Hematopoietic multipotent progenitor cell treated with erythropoietin and hydrocortisone succinate and interleukin-3 and kit ligand, for 15 days (in vitro differentiated cells): ENCODE results near the gene RBM19.

Experiments used
- DNase-seq: peaks from one replicate; pipeline ENCODE4 v3.0.0-alpha.2; 2015; ENCODE audit warnings: low spot score

The RBM19 gene

DNA sequence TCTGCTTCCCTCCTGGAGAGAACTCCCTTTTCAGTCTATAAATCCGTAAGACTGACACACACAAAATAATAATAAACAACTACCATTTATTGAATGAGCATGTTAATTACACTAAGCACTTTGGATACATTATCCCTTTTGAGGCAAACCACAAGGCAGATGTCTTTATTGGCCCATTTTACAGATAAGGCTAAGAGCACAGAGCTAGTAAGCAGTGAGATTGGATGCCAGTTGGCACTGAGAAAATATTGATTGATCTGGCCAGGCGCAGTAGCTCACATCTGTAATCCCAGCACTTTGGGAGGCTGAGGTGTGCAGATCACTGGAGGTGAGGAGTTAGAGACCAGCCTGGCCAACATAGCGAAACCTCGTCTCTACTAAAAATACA, 21.9 kb upstream of the RBM19 start:
- DNase-seq = no peak

DNA sequence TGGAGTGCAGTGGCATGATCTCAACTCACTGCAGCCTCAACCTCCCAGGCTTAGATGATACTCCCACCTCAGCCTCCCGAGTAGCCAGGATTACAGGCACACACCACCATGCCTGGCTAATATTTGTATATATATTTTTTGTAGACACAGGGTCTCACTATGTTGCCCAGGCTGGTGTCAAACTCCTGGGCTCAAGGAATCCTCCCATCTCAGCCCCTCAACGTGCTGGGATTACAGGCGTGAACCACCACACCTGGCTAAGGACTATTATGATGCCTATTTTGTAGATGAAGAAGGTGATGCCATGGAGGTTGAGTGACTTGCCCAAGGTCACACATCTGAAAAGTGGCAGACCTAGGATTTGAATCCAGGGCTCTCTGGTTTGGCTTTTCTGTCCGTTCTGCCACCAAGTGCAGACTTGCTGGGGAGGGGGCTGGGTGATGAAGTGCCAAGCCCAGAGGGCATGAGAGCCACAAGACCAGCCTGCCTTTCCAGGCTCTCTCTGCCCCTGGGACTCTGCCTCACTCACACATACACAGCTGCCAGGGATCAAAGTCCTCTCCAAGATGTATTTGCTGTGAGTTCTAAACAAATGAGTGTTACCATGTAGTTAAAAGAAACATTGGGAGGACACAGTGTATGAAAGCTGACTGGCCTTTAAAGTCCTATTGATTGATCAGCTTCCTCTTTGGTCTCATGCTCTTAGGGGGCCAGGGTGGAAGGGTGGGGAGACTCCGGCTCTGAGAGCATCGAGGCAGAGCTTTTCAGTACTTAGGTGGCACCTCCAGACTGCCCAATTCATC, 21.3 kb upstream of the RBM19 start:
- DNase-seq = no peak

DNA sequence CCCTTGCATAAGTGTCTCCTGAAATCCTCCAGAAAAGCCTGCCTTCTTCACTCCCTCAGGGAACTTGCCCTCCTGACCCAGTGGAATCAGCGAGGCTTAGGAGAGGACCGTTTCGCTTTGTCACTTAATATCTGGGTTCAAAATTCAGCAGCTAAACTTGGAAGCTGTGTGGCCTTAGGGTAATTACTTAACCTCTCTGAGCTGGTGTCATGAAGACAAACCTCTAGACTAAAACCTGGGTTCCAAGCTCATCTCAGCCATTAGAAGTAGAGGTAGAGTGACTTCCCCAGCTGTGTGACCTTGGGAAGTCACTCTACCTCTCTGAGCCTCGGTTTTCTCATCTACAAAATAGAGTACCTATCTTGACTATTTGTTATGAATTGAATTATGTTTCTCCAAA, 18.3 kb upstream of the RBM19 start:
- DNase-seq = no peak

DNA sequence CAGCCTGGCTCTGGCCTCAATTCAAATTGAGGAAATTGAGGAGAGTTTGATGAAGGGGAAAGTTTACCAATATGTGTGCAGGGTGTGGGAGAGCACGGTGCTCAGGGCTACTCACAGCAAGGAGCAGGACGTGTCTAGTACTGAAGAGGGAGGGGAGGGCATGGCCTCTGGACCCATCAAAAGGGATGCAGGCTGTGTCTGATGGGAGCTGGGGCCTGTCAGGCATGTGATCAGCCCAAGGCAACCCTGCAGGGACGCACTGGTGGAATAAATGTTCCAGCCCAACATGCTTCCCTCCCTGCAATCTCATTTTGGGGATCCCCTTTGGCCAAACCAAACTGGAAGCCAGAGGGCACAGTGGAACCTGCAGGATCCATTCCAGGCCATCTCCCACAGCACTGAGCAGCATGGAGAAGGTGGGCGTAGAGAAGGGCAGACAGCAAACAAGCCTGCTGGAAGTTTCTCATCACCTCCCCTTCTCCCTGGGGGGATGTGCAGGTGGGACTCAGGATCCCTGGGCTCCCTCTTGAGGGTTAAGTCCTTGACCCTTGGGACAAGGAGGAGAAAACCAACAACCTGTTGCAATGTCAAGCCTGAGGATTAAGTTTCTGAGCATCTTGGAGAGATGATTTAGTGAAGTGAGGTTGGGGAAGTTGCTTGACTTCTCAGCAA, 17.8 kb upstream of the RBM19 start:
- DNase-seq = no peak

DNA sequence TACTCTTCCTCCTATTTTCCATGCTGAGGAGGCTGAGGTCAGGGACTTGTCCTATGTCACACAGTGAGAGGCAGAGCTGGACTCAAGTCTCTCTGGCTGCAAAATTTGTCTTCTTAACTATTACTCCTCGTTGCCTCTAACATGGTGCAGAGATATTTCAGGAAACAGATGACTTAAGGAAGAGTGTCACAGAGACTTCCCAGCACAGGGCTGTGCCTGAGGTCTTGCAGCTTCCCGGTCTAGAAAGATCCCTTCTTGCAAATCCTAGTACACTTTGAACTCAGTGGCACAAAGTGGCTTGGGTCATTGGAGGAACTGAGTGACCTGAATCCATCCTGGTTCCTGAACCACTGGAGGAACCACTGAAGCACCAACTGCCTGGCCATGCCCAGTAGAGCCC, 17.1 kb upstream of the RBM19 start:
- no peak for DNase-seq

DNA sequence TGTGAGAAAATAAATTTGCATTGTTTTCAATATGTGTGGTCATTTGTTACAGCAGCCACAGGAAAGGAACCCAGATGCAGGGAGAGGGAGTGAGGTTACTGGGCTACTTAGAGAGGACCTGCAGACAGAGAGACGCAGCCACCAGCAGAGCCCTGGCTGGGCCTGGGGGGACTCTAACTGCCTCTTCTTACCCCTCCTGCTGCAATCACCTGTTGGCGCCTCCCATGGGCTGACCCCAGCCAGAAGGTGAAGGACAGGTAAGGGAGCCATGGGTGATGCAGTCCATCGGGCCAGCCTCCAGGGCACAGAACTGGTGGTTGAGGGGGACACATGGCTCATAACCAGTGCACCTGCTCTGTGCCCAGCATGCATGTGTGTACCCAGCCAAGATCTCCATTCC, 15.8 kb upstream of the RBM19 start:
- DNase-seq = no peak

DNA sequence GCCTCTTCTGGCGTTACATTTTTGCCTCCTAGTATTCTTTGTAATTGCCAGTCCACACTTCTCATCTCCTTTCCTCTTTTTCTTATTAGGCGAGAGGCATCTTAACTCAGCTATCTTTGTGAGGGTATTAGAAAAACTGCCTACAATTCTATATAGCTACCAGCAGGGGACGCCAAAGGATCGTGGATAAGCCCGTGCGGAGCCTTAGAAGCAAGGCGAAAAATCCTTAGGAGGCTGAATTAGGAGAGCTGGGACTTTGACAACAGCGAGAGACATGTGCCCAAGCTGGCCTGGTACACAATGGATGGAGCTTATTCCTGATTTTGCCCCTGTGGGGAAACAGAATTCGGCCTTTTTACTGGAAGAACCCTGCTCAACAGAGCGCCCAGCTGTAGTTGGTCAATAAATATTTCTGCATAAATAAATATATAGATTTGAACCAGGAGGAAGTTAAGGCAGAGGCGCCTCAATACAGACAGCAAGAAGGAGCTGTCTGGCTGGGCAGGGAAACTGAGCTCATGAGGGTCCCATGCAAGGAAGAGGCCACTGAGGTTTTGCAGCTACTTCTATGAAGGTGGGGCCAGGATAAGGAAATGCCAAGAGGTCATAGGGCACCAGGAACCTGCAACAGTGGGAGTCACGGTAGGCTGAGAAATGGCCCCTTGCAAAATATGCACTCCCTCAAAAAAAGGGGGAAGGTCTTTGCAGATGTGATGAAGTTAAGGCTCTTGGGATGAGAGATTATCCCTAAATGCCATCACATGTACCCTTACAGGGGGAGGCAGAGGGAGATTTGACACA, 14.6 kb upstream of the RBM19 start:
- peak; percentile 66 for DNase-seq

DNA sequence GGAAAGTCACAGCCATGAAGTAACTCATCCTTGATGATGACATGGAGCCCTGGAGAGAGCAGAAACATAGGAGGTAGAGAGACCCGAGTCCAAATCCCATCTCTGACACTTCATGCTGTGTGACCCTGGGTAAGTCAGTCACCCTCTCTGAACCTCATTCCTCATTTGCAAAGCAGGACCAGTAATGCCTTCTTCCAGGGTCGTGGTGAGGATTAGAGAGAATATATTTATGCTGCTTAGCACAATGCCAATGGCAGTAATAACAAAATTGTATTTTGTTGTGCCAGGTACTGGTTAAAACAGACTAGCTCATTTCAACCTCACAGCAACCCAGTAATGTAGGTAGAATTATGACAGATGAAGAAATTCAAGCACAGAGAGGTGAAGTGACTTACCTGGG, 13.9 kb upstream of the RBM19 start:
- DNase-seq = no peak

DNA sequence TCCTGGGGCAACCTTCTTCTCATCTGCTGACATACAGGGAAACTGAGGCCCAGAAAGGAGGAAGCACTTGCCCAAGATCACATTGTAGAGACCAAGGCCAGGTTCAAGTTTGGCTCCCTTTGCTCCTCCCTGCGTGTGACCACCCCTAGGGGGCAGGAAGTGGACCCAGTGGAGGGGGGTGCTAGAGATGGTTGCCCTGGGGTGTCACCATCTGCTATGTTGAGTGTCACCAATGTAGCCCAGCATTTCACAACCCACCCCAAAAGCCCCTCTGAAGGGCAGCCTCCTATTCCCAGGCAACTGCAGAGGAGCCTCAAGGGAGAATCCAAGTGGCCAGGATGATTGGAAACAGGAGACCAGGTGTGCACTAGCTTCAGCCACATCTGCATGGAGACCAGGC, 12.0 kb upstream of the RBM19 start:
- DNase-seq = no peak

DNA sequence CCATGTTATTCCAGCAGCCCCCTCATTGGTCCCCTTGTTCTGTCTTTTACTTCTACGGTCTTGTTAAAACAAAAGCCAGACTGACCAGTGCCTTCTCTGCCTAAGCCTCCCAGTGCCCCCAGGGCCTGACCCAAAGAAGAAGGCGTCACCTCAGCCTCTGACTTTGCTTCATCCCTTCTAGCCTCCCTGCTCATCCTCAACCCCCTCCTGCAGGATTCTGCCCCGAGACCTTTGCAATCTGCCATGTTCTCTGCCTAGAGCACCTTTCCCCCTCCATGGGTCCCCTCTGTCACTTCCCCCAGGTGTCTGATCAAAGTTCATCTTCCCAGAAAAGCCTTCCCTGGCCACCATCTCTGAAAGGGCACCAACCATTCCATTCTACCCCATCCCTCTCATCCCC, 7.9 kb upstream of the RBM19 start:
- DNase-seq = no peak

DNA sequence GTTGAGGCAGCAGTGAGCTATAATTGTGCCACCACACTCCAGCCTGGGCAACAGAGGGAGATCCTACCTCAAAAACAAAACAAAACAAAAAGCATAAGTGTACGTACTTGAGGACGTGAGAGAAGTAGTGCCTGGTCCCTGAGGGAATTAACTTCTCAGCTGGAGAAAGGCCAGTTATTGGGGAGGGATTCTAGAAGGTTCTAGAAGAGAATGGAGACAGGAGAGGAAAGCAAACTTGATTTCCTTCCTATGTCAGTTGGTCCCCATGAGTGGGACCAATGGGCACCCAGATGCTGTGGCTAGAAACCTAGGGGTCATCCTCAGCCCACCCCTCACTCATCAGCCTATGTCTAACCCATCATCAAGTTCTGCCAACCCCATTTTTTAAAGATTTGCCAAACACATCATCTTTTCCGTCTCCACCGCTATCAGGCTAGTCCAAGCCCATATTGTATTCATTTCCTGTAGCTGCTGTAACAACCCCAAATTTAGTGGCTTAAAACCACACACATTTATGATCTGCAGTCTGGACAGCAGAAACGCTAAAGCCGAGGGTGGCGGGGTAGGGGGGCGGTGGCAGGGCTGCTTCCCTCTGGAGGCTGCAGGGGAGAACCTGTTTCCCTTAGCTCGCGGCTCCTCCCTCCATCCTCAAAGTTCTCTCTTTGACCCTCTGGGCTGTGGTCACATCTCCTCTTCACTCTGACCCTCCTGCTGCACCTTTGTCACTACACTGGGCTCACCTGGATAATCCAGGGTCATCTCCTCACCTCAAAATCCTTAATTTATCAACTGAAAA, 7.2 kb upstream of the RBM19 start:
- DNase-seq = no peak

DNA sequence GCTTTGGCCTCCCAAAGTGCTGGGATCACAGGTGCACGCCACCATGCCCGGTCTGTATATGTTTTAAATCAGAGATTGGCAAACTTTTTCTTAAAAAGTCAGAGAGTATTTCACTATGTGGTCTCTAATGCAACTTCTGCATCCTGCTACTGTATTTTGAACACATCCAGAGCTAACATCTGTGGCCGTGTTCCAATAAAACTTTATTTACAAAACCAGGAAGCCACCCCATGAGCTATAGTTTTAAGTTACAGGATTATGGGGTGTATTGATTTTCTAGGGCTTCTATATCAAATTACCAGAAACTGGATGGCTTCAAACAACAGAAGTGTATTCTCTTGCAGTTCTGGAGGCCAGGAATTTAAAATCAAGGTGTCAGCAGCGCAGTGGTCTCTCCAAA, 5.3 kb upstream of the RBM19 start:
- DNase-seq = no peak

DNA sequence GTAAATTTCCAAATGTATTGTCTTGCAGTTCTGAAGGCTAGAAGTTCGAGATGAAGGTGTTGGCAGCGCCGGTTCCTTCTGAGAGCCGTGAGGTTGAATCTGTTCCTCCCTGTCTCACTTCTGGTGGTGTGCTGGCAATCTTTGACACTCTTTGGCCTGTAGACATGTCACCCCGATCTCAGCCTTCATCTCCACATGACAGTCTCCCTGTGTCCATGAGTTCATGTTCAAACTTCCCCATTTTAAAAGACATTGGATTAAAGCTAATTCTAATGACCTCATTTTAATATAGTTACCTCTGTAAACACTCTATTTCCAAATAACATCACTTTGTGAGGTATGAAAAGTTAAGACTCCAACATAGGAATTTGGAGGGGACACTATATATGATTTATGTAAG, 4.1 kb upstream of the RBM19 start:
- DNase-seq = no peak

DNA sequence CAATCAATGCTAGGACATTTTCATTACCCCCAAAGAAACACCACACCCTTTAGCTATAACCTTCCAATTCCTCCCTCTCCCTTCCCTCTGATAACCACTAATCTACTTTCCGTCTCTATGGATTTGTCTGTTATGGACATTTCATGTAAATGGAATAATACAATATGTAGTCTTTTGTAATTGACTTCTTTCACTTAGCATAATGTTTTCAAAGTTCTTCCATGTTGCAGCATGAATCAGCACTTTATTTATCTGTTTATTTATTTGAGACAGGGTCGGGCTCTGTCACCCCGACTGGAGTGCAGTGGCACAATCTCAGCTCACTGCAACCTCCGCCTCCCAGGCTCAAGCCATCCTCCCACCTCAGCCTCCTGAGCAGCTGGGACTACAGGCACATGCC, 1.2 kb upstream of the RBM19 start:
- DNase-seq = peak; percentile 12

DNA sequence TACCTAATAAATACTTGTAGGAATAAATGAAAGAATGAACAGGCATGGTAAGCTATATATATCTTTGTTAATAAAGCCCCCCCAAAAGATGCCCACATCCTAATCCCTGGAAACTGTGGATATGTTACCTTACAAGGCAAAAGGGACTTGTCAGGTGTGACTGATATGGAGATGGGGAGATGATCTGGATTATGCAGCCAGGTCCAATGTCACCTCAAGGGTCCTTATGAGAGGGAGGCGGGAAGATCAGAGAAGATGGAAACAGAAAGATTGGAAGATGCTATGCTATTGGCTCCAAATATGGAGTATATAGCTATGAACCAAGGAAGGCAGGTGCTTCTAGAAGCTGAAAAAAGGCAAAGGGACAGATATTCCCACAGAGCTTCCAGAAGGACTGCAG, 3.4 kb downstream of the RBM19 start:
- DNase-seq = no peak

DNA sequence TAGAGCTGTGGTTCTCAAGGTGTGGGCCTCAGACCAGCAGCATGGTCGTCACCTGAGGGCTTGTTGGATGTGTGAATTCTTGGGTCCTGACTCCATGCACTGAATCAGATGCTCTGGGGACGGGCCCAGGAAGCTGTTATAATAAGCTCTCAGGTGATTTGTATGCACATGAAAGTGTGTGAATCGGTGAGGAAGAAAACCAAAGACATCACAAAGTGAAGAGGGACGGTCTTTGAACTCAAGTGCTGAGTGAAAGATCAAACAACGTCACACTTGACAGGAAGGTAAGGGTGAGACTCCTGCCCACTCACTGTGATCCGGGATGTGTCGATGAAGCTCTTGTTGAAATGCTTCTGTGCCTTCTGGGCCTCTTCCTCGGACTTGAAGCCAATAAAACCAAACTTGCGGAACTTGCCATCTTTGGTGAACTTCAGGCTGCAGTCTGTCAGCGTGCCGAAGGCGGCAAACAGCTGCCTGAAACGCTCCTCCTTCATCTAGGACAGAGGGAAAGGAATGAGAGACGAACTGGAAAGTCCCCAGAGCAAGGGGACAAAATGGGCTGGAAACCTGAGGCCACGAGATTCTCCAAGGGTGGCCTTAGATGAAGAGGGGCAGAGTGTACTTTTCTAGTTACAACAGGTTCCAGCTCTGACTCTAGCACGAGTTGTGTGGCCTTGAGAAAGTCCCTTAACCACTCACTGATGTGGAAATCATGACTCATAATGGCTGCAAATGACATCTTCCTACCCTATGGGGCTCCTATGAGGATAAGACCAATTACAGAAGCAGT, 4.0 kb downstream of the RBM19 start:
- DNase-seq = no peak

DNA sequence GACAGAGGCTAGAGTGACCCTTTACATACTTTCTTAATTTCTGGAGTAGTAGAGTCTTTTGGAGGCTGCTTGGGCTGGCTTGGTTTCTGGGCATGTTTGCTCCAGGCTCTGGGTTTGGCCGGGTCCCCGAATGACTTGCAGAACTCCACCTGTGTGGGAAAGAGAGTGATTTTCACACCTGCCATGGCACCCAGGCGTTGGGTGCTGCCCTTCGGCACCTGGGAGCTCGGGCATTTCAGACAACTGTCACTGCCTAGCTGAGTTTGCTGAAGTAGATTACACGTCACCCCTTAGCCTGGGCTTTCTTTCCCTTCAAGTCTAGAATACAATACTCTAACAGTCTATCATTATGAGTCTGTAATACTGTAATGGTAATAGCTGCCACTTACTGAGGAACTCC, 6.1 kb downstream of the RBM19 start:
- DNase-seq = no peak

DNA sequence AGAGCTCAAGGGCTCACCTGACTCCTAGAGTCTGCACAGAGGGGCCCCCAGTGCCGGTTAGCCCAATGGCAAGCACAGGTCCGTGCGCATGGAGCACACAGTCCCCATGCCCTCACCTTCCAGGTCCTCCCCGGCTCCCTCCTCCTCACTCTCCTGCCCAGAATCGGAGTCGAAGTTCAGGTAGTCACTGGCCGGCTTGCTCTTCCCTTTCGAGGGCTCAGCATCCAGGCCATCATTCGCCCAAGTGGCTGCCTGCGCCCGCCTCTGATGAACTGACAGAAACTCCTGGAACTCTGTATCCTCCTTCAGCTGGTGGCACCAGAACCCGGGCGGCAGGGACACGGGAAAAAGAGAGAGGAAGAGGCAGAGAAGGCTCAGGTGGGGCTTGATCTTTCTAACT, 7.0 kb downstream of the RBM19 start:
- DNase-seq = no peak

DNA sequence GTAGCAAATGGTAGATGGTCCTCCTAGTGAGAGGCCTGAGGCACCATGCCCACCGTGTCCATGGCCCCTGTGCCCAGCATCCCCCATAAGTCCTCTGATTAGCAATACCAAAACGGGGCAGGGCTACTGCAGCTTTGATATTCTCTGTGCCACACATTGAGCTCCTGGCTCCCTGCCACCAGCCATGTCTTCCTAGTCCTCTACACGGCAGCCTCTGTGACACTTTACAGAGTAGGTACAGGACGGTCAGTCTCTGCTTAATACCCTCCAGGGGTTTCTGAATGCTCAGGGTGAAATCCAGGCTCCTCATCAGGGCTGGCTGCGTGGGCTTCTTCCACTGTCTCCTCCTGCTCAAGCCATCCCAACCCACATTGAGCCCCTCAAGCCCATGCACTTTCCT, 8.0 kb downstream of the RBM19 start:
- DNase-seq = no peak

DNA sequence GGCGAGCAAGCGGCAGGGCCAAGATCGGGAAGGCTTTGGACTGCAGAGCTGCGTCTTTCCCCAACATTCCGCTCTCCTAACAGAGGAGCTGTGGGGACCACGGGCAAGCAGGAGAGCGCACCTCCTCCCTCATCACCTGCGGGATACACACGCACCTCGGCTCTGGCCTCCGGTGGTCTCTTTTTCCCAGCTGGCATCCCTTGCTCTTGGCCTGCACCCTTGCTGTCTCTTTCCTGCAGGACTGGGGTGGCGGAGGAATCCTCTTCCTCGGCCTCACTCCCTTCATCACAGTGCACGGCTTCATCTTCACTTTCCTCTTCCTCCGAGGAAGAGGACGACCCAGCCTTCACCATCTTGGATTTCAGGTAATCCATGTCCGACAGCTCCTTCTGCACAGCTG, 8.5 kb downstream of the RBM19 start:
- DNase-seq = no peak
